ENCODE results near the gene SLC2A9.

DNA sequence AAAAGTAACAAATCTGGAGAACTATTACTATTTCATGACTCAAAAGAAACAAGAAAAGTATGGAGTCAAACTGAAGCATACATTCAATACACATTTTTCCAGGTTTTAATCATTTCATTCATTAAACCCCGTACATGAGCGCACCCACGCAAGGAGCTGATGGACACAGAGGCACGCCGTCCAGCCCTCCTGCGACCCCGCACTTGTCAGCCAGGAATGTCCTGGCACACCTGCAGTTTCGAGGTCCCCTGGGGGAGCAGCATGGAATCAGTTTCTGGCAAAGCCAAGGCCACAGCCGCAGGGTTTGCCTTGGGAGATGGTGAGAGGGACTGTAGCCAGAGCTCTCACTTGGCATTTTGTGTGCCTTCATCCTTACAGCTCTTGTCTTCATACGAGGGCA, 12.8 kb upstream of the SLC2A9 start:
- TF ChIP-seq, protein P1, sequence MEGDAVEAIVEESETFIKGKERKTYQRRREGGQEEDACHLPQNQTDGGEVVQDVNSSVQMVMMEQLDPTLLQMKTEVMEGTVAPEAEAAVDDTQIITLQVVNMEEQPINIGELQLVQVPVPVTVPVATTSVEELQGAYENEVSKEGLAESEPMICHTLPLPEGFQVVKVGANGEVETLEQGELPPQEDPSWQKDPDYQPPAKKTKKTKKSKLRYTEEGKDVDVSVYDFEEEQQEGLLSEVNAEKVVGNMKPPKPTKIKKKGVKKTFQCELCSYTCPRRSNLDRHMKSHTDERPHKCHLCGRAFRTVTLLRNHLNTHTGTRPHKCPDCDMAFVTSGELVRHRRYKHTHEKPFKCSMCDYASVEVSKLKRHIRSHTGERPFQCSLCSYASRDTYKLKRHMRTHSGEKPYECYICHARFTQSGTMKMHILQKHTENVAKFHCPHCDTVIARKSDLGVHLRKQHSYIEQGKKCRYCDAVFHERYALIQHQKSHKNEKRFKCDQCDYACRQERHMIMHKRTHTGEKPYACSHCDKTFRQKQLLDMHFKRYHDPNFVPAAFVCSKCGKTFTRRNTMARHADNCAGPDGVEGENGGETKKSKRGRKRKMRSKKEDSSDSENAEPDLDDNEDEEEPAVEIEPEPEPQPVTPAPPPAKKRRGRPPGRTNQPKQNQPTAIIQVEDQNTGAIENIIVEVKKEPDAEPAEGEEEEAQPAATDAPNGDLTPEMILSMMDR (IDR thresholded peaks at IDR 0.05): no peak
- no peak for TF ChIP-seq POLR2A (IDR thresholded peaks at IDR 0.05)
- TF ChIP-seq EP300 (IDR thresholded peaks at IDR 0.05): no peak
